ENCODE measurements around the gene NRAS.

GRCh38 chr1:114666954-114667353, 49.6 kb downstream of the NRAS start:
- TF ChIP-seq CTCF (IDR thresholded peaks at IDR 0.05; ENCODE audit: insufficient read depth, low read length, poor library complexity, severe bottlenecking) (no peak), EZH2phosphoT487 (conservative IDR thresholded peaks at IDR 0.05; ENCODE audit: low read length) (no peak)

Measured in SU-DHL-6 (cell line).